IPS DF 6.9 (cell line): ENCODE measurements around the gene OR52W1.

ENCODE experiments used
- DNase-seq: peaks from one replicate; pipeline ENCODE4 v3.0.0-alpha.2; 2013; ENCODE audit warnings: low read depth, low spot score
- H3K27ac ChIP-seq: one replicate; pipeline ENCODE4 v1.5.1; 2013; ENCODE audit warnings: low read length, control low read depth
- H3K27me3 ChIP-seq: 2 replicates; pipeline ENCODE4 v1.6.1; 2013; ENCODE audit warnings: mild to moderate bottlenecking, low read length; ENCODE audit not compliant: control insufficient read depth, insufficient read depth
- H3K36me3 ChIP-seq: 2 replicates; pipeline ENCODE4 v1.6.1; 2013; ENCODE audit warnings: low read length; ENCODE audit not compliant: control insufficient read depth, insufficient read depth
- H3K4me1 ChIP-seq: 2 replicates; pipeline ENCODE4 v1.6.1; 2013; ENCODE audit warnings: low read length; ENCODE audit not compliant: control insufficient read depth, insufficient read depth
- H3K4me3 ChIP-seq: 2 replicates; pipeline ENCODE4 v1.5.1; 2013; ENCODE audit warnings: mild to moderate bottlenecking, low read length
- H3K9me3 ChIP-seq: 2 replicates; pipeline ENCODE4 v1.6.1; 2013; ENCODE audit warnings: low read length, inconsistent platforms; ENCODE audit not compliant: control insufficient read depth, insufficient read depth
- WGBS: extraction: QIAGEN DNeasy Blood & Tissue Kit; methylation state at CpG from one replicate; pipeline ENCODE4 v1.1.7; 2013; ENCODE audit warnings: mixed read lengths, missing lambda C conversion rate; ENCODE audit not compliant: insufficient read length, insufficient coverage; 5-methylcytosine and 5-hydroxymethylcytosine counted together

Gene OR52W1

GRCh38 chr11:6200975-6201374 lies 2.0 kb downstream of the OR52W1 start:
- H3K27me3 ChIP-seq = no peaks in the 10 kb centered on the region
- H3K27ac ChIP-seq = no peak overlapping the region
- no peaks in the 10 kb centered on the region for H3K9me3 ChIP-seq
- no peaks in the 10 kb centered on the region for H3K4me1 ChIP-seq
- DNase-seq = no peak
- WGBS = no CpG with 5 or more reads among the region's 4 CpGs
- no peaks in the 10 kb centered on the region for H3K36me3 ChIP-seq
- no peak overlapping the region for H3K4me3 ChIP-seq

GRCh38 chr11:6201481-6201880 lies 2.5 kb downstream of the OR52W1 start:
- no peak overlapping the region for H3K27ac ChIP-seq
- H3K4me3 ChIP-seq = no peak overlapping the region
- no peak for DNase-seq
- H3K27me3 ChIP-seq = no peaks in the 10 kb centered on the region
- H3K4me1 ChIP-seq = no peaks in the 10 kb centered on the region
- no CpG with 5 or more reads among the region's 2 CpGs for WGBS
- H3K36me3 ChIP-seq = no peaks in the 10 kb centered on the region
- no peaks in the 10 kb centered on the region for H3K9me3 ChIP-seq

- Histone ChIP-seq H3K36me3 (no peaks in the 10 kb centered on the region), H3K4me3 (no peak overlapping the region), H3K4me1 (no peaks in the 10 kb centered on the region), H3K27ac (no peak overlapping the region), H3K27me3 (no peaks in the 10 kb centered on the region), H3K9me3 (no peaks in the 10 kb centered on the region)
- no peak for DNase-seq
- WGBS = no CpG with 5 or more reads among the region's 1 CpG
Observed at GRCh38 chr11:6202041-6202440, 3.0 kb downstream of the OR52W1 start.

GRCh38 chr11:6203327-6203726 lies 4.3 kb downstream of the OR52W1 start:
- no peak for DNase-seq
- H3K9me3 ChIP-seq = no peaks in the 10 kb centered on the region
- WGBS = no CpG with 5 or more reads among the region's 3 CpGs
- no peaks in the 10 kb centered on the region for H3K4me1 ChIP-seq
- H3K27me3 ChIP-seq = no peaks in the 10 kb centered on the region
- H3K36me3 ChIP-seq = no peaks in the 10 kb centered on the region
- no peak overlapping the region for H3K27ac ChIP-seq
- no peak overlapping the region for H3K4me3 ChIP-seq

GRCh38 chr11:6204706-6205105 lies 5.7 kb downstream of the OR52W1 start:
- Histone ChIP-seq H3K4me1 (no peaks in the 10 kb centered on the region), H3K27me3 (no peaks in the 10 kb centered on the region), H3K9me3 (no peaks in the 10 kb centered on the region), H3K36me3 (no peaks in the 10 kb centered on the region), H3K4me3 (no peak overlapping the region), H3K27ac (no peak overlapping the region)
- no peak for DNase-seq
- WGBS = no CpG with 5 or more reads among the region's 1 CpG

GRCh38 chr11:6205366-6205765 lies 6.3 kb downstream of the OR52W1 start, which contains the start of gene C11orf42:
Gene C11orf42 (plus strand): TSS chr11:6205557. CDS start chr11:6205616, 59 bp downstream.
- no peaks in the 10 kb centered on the region for H3K9me3 ChIP-seq
- no peak for DNase-seq
- H3K27me3 ChIP-seq = no peaks in the 10 kb centered on the region
- H3K27ac ChIP-seq = no peak within 1 kb of the TSS
- no peaks in the 10 kb centered on the region for H3K4me1 ChIP-seq
- no peak within 1 kb of the TSS for H3K4me3 ChIP-seq
- WGBS = no CpG with 5 or more reads among the region's 1 CpG
- H3K36me3 ChIP-seq = peaks cover 5% of the 10 kb centered on the region; the same call in 1 of the 2 replicates

GRCh38 chr11:6206456-6207180 lies 7.6 kb downstream of the OR52W1 start:
- Histone ChIP-seq H3K9me3 (no peaks in the 10 kb centered on the region), H3K4me3 (no peak overlapping the region), H3K27me3 (no peaks in the 10 kb centered on the region), H3K27ac (no peak overlapping the region), H3K4me1 (no peaks in the 10 kb centered on the region), H3K36me3 (peaks cover 5% of the 10 kb centered on the region; the same call in 1 of the 2 replicates)
- DNase-seq = no peak
- no CpG with 5 or more reads among the region's 3 CpGs for WGBS

GRCh38 chr11:6209801-6210200 lies 10.8 kb downstream of the OR52W1 start:
- Histone ChIP-seq H3K4me1 (no peaks in the 10 kb centered on the region), H3K27ac (no peak overlapping the region), H3K4me3 (no peak overlapping the region), H3K27me3 (no peaks in the 10 kb centered on the region), H3K9me3 (no peaks in the 10 kb centered on the region), H3K36me3 (peaks cover 13% of the 10 kb centered on the region; the same call in 1 of the 2 replicates)
- no peak for DNase-seq
- WGBS = no CpG with 5 or more reads among the region's 12 CpGs

- DNase-seq = no peak
- Histone ChIP-seq H3K36me3 (peaks cover 13% of the 10 kb centered on the region; the same call in 1 of the 2 replicates), H3K4me1 (no peaks in the 10 kb centered on the region), H3K9me3 (no peaks in the 10 kb centered on the region), H3K27ac (no peak overlapping the region), H3K4me3 (no peak overlapping the region), H3K27me3 (no peaks in the 10 kb centered on the region)
- WGBS = no CpG with 5 or more reads among the region's 9 CpGs
Observed at GRCh38 chr11:6210274-6210955, 11.4 kb downstream of the OR52W1 start.

- no peaks in the 10 kb centered on the region for H3K9me3 ChIP-seq
- peaks cover 21% of the 10 kb centered on the region for H3K36me3 ChIP-seq
- no peaks in the 10 kb centered on the region for H3K4me1 ChIP-seq
- H3K4me3 ChIP-seq = no peak overlapping the region
- WGBS = no CpG with 5 or more reads among the region's 10 CpGs
- no peaks in the 10 kb centered on the region for H3K27me3 ChIP-seq
- H3K27ac ChIP-seq = no peak overlapping the region
- DNase-seq = no peak
Observed at GRCh38 chr11:6214530-6214929, 15.5 kb downstream of the OR52W1 start.
